ENCODE results near the gene MOB4.

The MOB4 gene

DNA sequence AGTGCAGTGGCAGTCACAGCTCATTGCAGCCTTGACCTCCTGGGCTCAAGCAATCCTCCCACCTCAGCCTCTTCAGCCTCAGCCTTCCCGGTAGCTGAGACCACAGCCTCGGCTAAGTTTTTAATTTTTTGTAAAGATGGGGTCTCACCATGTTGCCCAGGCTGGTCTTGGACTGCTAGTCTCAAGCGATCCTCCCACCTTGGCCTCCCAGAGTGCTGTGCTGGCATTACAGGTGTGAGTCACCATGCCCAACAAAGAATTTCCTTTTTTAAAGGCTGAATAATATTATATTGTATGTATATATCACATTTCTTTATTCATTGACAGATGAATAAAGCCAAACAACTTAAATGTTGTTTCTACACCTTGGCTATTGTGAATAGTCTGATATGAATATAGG is 42.5 kb downstream of the MOB4 start:
- TF ChIP-seq, protein P1, sequence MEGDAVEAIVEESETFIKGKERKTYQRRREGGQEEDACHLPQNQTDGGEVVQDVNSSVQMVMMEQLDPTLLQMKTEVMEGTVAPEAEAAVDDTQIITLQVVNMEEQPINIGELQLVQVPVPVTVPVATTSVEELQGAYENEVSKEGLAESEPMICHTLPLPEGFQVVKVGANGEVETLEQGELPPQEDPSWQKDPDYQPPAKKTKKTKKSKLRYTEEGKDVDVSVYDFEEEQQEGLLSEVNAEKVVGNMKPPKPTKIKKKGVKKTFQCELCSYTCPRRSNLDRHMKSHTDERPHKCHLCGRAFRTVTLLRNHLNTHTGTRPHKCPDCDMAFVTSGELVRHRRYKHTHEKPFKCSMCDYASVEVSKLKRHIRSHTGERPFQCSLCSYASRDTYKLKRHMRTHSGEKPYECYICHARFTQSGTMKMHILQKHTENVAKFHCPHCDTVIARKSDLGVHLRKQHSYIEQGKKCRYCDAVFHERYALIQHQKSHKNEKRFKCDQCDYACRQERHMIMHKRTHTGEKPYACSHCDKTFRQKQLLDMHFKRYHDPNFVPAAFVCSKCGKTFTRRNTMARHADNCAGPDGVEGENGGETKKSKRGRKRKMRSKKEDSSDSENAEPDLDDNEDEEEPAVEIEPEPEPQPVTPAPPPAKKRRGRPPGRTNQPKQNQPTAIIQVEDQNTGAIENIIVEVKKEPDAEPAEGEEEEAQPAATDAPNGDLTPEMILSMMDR (IDR thresholded peaks at IDR 0.05): no peak

GRCh38 chr2:197559681-197560080 is 43.8 kb downstream of the MOB4 start:
- TF ChIP-seq, protein P1 (IDR thresholded peaks at IDR 0.05): no peak

- TF ChIP-seq, protein P1 (IDR thresholded peaks at IDR 0.05): no peak
Observed at GRCh38 chr2:197560146-197560665, 44.3 kb downstream of the MOB4 start.

DNA sequence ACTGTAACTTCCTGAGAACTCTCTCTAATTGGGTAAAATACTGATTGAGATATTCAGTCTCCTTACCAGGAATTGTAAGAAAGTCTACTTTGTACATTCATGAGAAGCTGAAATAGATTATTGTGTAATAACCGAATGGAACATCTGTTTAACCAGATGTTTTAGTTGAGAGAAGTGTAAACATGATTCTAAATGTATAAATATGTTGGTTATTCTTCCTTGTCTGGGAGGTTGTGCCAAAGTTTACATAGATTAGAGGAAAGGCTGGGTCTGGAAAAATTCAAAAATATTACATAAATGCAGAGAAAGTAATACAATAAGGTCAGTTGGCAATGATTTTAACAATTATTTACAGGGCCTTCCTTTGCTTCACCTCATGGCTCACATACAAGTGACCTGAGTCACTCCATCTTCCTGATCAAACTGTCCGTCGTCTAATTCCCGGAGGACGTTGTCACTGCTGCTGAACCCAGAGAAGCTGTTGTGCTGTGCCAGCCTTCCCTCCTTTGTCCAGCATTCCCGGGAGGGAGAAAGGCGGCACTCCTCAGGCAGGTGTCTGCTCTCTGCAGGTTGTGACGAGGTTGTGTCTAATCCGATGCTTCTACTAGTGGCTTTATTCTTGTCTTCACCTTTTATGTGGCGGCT is 55.9 kb downstream of the MOB4 start:
- TF ChIP-seq, protein P1 (IDR thresholded peaks at IDR 0.05): no peak

DNA sequence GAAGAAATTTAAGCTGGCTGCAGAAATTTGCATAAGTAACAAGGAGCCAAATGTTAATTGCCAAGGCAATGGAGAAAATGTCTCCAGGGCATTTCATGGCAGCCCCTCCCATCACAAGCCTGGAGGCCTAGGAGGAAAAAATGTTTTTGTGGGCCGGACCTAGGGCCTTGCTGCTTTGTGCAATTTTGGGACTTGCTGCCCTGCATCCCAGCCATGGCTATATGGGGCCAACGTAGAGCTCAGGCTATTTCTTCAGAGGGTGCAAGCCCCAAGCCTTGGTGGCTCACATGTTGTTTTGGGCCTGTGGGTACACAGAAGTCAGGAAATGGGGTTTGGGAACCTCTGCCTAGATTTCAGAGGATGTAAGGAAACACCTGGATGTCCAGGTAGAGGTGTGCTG is 57.7 kb downstream of the MOB4 start:
- TF ChIP-seq, protein P1 (IDR thresholded peaks at IDR 0.05): no peak

DNA sequence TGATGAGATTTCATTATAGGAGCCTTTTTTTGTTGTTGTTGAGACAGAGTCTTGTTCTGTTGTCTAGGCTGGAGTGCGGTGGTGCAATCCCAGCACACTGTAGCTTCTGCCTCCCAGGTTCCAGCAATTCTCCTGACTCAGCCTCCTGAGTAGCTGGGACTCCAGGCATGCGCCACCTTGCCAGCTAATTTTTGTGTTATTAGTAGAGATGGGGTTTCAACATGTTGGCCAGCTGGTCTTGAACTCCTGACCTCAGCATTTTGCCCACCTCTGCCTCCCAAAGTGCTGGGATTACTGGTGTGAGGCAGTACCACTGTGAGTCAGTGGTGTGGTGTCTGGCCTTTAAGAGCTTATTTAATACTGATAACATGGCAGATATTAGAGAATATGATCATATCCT is 60.1 kb downstream of the MOB4 start:
- TF ChIP-seq, protein P1 (IDR thresholded peaks at IDR 0.05): no peak

DNA sequence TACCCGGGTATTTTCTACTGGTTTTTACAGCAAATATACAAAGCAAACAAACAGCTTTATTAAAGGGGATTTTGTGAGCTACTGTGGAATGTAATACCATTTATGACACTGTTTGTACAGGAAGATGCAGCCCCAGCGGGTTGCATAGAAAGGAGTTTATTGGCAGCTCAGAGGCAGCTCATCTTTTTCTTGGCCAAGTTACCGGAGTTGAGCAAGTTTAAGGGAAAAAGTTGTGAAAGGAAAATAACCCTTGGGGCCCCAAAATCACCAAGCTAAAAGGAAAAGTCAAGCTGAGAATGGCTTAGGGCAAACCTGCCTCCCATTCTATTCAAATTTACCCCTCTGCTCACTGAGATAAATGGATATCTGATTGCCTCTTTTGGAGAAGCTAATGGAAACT is 60.8 kb downstream of the MOB4 start:
- TF ChIP-seq, protein P1 (IDR thresholded peaks at IDR 0.05): no peak

GRCh38 chr2:197577446-197577845 is 61.6 kb downstream of the MOB4 start:
- TF ChIP-seq, protein P1 (IDR thresholded peaks at IDR 0.05): no peak
